WTC11 (cell line): Measurements from ENCODE around the gene MED12. TPM values are rescaled to one million over a fixed set of nuclear protein-coding genes. Genes with fewer than 3 reads are reported as not detected.

Experiments used
- ATAC-seq: fragments of 200-7000 bp; cut with Tn5 transposase; 2 replicates; pipeline ENCODE4 v1.10.0; 2021; ENCODE audit warnings: mild to moderate bottlenecking, moderate library complexity
- CTCF ChIA-PET: fragments of 300-600 bp; sonication (Branson Sonifier 250); formaldehyde crosslinking; loops from one replicate; lab custom pipeline; 2021; ENCODE audit warnings: antibody characterized with exemption; lab: Charles Lee
- POLR2A ChIA-PET: fragments of 350-600 bp; sonication (Branson Sonifier 250); formaldehyde crosslinking; loops from one replicate; lab custom pipeline; 2021; ENCODE audit warnings: antibody characterized with exemption; lab: Charles Lee
- DNase-seq: peaks from one replicate; pipeline ENCODE4 v3.0.0; 2021; ENCODE audit warnings: low spot score
- H3K27ac Mint-ChIP-seq: 2 replicates; pipeline ENCODE4 v1.8.0; 2021; ENCODE audit warnings: mixed read lengths
- H3K27me3 Mint-ChIP-seq: 2 replicates; pipeline ENCODE4 v1.8.0; 2021; ENCODE audit warnings: low read depth, mild to moderate bottlenecking, moderate library complexity, mixed read lengths
- H3K36me3 Mint-ChIP-seq: 2 replicates; pipeline ENCODE4 v1.8.0; 2021; ENCODE audit warnings: mixed read lengths
- H3K4me1 Mint-ChIP-seq: 2 replicates; pipeline ENCODE4 v1.8.0; 2022; ENCODE audit warnings: mixed read lengths
- H3K4me3 Mint-ChIP-seq: 2 replicates; pipeline ENCODE4 v1.8.0; 2021; ENCODE audit warnings: mild to moderate bottlenecking, moderate library complexity, mixed read lengths
- H3K9me3 Mint-ChIP-seq: 2 replicates; pipeline ENCODE4 v1.8.0; 2021; ENCODE audit warnings: mixed read lengths
- AR ChIP-seq: fragments of 250-450 bp; sonication (Bioruptor Pico); IDR thresholded peaks from 2 replicates; pipeline ENCODE4 v1.9.0; 2021; ENCODE audit warnings: mild to moderate bottlenecking
- ARID4B ChIP-seq: sonication (generic); formaldehyde crosslinking; IDR thresholded peaks from 2 replicates; pipeline ENCODE4 v1.8.0; 2023; ENCODE audit warnings: missing genetic modification reagents, mild to moderate bottlenecking, borderline replicate concordance
- ATF3 ChIP-seq: sonication (generic); formaldehyde crosslinking; conservative IDR thresholded peaks from 2 replicates; pipeline ENCODE4 v1.8.1; 2022; ENCODE audit warnings: mild to moderate bottlenecking, missing genetic modification reagents
- ATF6 ChIP-seq: sonication (generic); formaldehyde crosslinking; IDR thresholded peaks from 2 replicates; pipeline ENCODE4 v1.8.1; 2023; ENCODE audit warnings: mild to moderate bottlenecking, missing genetic modification reagents
- ELF4 ChIP-seq: sonication (generic); formaldehyde crosslinking; IDR thresholded peaks from 2 replicates; pipeline ENCODE4 v1.8.1; 2022; ENCODE audit warnings: low read depth, mild to moderate bottlenecking, moderate library complexity, missing genetic modification reagents
- FOXJ3 ChIP-seq: sonication (generic); formaldehyde crosslinking; IDR thresholded peaks from 2 replicates; pipeline ENCODE4 v1.9.0; 2021; ENCODE audit warnings: missing genetic modification reagents, mild to moderate bottlenecking, borderline replicate concordance
- FOXK1 ChIP-seq: sonication (generic); formaldehyde crosslinking; IDR thresholded peaks from 2 replicates; pipeline ENCODE4 v1.8.0; 2022; ENCODE audit warnings: mild to moderate bottlenecking, moderate library complexity, missing genetic modification reagents
- FOXP4 ChIP-seq: sonication (generic); formaldehyde crosslinking; IDR thresholded peaks from 2 replicates; pipeline ENCODE4 v1.8.0; 2022; ENCODE audit warnings: mild to moderate bottlenecking, missing genetic modification reagents
- NR1H2 ChIP-seq: sonication (generic); formaldehyde crosslinking; IDR thresholded peaks from 2 replicates; pipeline ENCODE4 v1.9.0; 2021; ENCODE audit warnings: mild to moderate bottlenecking, moderate library complexity, missing genetic modification reagents
- PRRX2 ChIP-seq: fragments of 250-450 bp; sonication (Bioruptor Pico); IDR thresholded peaks from 2 replicates; pipeline ENCODE4 v1.8.0; 2021; ENCODE audit warnings: mild to moderate bottlenecking
- SMAD4 ChIP-seq: sonication (generic); formaldehyde crosslinking; IDR thresholded peaks from 2 replicates; pipeline ENCODE4 v1.8.0; 2022; ENCODE audit warnings: mild to moderate bottlenecking, missing genetic modification reagents
- USF1 ChIP-seq: sonication (generic); formaldehyde crosslinking; IDR thresholded peaks from 2 replicates; pipeline ENCODE4 v1.8.0; 2022; ENCODE audit warnings: mild to moderate bottlenecking, missing genetic modification reagents
- ZNF121 ChIP-seq: sonication (generic); formaldehyde crosslinking; IDR thresholded peaks from 2 replicates; pipeline ENCODE4 v1.8.0; 2023; ENCODE audit warnings: missing genetic modification reagents
- ZNF532 ChIP-seq: fragments of 250-450 bp; sonication (Bioruptor Pico); IDR thresholded peaks from 2 replicates; pipeline ENCODE4 v1.9.0; 2021; ENCODE audit warnings: mild to moderate bottlenecking, borderline replicate concordance
- total RNA-seq: library from RNA; stranded (reverse); gene quantifications from 3 replicates; pipeline ENCODE4 v1.2.3, GENCODE V29; 2021

The MED12 gene
- total RNA-seq, 1 experiment from 2014 or later: 35.6 TPM

GRCh38 chrX:71082124-71082647 lies 36.2 kb upstream of the MED12 start:
- DNase-seq: no peak
- H3K27ac Mint-ChIP-seq: no peak overlapping the region
- TF ChIP-seq FOXJ3 (no peak), ELF4 (CRISPR knock-in tag) (no peak), FOXP4 (CRISPR knock-in tag) (no peak), SMAD4 (CRISPR knock-in tag) (no peak), ATF6 (CRISPR knock-in tag) (no peak), FOXK1 (CRISPR knock-in tag) (no peak)
- TF ChIP-seq, all 79 proteins: peak for 0
- Mint-ChIP-seq H3K36me3 (no peaks in the 10 kb centered on the region), H3K4me1 (peaks cover 3% of the 10 kb centered on the region; the same call in 1 of the 2 replicates), H3K27me3 (no peaks in the 10 kb centered on the region; the same call in 1 of the 2 replicates), H3K4me3 (no peak overlapping the region), H3K9me3 (no peaks in the 10 kb centered on the region)
- ATAC-seq: no peak
- ChIA-PET POLR2A (no interaction called here), CTCF (no interaction called here)

- DNase-seq: no peak
- CTCF ChIA-PET: no interaction called here
- Mint-ChIP-seq H3K4me3 (no peak overlapping the region), H3K4me1 (peaks cover 3% of the 10 kb centered on the region; the same call in 1 of the 2 replicates), H3K9me3 (no peaks in the 10 kb centered on the region), H3K27ac (no peak overlapping the region), H3K36me3 (no peaks in the 10 kb centered on the region), H3K27me3 (no peaks in the 10 kb centered on the region; the same call in 1 of the 2 replicates)
- ATAC-seq: no peak
- POLR2A ChIA-PET: no interaction called here
- TF ChIP-seq ARID4B (CRISPR knock-in tag): no peak
- no peak for TF ChIP-seq USF1
- no peak for TF ChIP-seq ZNF532
- TF ChIP-seq ATF3 (CRISPR knock-in tag): no peak
- no peak for TF ChIP-seq ZNF121 (CRISPR knock-in tag)
- no peak for TF ChIP-seq AR (CRISPR knock-in tag)
- TF ChIP-seq NR1H2 (CRISPR knock-in tag): no peak
- TF ChIP-seq PRRX2 (CRISPR knock-in tag): no peak
Measured at GRCh38 chrX:71082822-71083221, 35.6 kb upstream of the MED12 start.
